HG02852 (cell line): ENCODE results near the gene CLN5.

ENCODE experiments used
- ATAC-seq: cut with Tn5 transposase; IDR thresholded peaks from one replicate; pipeline ENCODE4 v1.9.1; 2021; ENCODE audit warnings: mild to moderate bottlenecking, moderate library complexity; ENCODE audit not compliant: unreplicated experiment

Gene CLN5

GRCh38 chr13:77016888-77017623, 25.2 kb downstream of the CLN5 start:
- ATAC-seq, result no peak

DNA sequence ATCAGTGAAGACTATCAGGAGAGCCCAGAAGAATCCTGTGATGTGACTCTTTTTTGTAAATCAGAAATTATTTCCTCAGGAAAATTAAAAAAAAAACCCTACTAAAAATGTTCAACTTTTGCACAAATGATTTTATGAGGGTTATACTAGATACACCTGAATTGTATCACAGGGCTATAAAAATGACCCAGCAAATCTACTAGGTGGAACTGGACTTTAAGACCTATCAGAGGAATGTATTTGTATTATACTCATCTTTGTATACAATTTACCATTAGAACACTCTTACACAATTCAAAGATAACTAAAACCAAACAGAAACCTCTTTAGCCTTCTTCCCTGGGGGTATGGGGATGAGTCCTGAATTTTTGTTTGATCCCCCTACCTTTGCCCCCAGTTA, 27.9 kb downstream of the CLN5 start:
- ATAC-seq, result no peak

DNA sequence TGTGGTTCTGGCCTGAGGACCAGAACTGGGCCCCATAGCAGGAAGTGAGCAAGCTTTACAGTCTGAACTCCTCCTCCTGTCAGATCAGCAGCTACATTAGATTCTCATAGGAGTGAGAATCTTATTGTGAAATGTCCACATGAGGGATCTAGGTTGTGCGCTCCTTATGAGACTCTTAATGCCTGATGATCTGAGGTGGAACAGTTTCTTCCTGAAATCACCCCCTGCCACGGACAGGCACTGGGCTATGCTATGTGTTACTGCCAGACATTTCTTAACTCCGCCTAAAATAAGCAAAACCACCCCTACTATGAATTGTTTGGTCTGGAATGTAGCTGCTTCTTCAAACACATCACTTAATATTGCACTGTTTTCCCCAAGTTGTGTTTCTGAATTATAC, 30.5 kb downstream of the CLN5 start:
- ATAC-seq, result no peak

DNA sequence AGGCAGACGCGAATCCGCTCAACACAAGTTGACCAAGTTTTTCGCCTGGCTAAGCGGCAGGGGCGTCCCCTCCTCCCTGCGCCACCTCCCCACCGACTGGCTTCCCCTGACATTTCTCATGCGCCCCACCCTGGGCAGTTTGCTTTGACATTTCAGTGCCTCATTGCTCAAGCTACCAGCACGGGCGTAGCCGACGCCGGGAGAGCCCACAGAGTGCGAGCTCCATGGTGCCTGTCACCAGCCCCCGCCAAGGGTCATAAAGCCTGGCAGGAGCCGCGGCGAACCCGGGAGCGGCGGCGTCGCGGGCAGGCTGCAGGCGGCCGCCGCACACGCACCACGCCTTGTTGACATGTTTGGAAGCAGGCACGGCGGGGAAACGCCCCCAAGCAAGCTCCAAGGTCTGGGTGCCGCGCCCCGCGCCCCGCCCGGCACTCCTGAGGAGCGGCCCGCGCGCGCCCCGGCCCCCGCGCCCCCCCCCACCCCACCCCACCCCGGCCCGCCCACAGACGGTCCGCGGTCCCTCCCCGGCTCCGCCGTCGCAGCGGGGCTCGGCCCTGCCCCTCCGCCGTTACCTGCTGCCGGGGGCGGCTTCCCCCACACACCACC, 34.5 kb downstream of the CLN5 start:
- peak; percentile 45 for ATAC-seq

GRCh38 chr13:77026861-77027621, 35.2 kb downstream of the CLN5 start, which contains the start of gene FBXL3:
Gene FBXL3 (minus strand): TSS chr13:77027159. CDS start chr13:77021860, 5,299 bp downstream.
- peak; percentile 65 for ATAC-seq

GRCh38 chr13:77028202-77028601, 36.3 kb downstream of the CLN5 start:
- no peak for ATAC-seq

GRCh38 chr13:77029436-77029835, 37.6 kb downstream of the CLN5 start:
- ATAC-seq, result no peak

DNA sequence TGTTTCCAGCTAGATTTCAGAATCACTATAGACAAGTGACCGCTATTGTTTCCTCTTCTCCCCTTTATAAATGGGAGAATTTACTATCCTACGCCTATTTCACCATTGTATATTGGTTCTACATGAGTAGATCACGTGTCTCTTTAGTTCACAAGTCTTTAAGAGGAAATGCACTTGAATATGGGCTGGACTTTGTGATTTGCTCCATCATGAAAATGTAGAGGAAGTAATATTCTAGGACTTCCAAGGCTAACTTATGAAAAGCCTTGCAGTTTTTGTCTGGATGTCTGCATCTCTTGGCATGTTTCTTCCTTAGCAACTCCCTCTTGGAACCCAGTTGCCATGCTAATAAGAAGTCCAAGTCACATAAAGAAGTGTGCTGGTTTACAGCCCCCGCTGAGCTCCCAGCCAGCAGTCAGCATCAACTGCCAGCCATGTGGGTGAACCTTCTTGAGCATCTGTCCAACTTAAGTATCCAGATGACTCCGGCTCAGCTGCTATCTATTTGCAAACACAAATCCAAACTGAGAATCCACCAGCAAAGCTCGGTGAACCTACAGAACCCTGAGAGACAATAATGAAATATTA, 39.9 kb downstream of the CLN5 start:
- no peak for ATAC-seq

- no peak for ATAC-seq
Measured at GRCh38 chr13:77033717-77034302, 41.9 kb downstream of the CLN5 start.

DNA sequence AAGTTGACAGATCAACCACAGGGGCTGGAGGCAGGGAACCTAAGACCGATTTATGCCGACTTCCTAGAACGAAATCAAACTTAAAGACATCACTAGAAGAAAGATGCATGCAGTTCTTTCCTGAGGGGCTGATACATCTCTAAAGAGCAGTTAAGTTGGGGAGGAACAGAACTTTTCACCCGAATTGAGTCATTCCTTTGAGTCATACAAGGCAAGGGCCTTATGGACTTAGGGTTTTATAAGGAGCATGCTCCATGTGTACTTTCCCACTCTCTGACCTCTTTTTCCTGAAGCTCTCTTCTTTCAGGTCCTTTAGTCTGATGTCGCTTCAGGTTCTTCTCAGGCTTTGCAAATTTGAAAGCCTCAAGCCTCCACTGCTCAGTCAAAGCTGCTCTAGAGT, 43.0 kb downstream of the CLN5 start:
- no peak for ATAC-seq

- ATAC-seq, result no peak
Measured at GRCh38 chr13:77036279-77036678, 44.4 kb downstream of the CLN5 start.

DNA sequence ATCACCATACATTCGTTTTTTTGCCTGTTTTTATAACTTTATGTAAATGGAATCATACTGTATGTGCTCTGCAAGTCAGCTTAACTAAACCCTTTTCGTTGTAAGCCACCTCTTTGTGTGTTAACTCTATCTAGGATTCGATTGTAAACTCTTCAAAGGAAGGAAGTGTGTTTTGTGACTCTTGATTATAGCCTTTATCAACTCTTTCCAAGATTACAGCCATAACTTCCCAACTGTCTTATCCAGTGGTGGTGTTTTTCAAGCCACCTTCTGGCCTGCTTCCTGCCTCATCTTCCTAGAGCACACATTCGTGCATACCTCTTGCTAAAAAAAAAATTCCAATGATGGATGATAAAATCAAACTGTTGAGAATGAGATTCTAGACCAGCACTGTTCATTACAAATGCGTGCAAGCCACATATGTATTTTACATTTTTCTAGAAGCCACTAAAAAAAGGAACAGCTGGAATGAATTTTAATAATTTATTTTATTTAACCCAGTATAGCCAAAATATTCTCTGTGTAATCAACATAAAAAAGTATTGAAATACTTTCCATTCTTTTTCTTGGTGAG, 47.1 kb downstream of the CLN5 start:
- ATAC-seq, result no peak

- no peak for ATAC-seq
Measured at GRCh38 chr13:77040076-77040475, 48.2 kb downstream of the CLN5 start.

GRCh38 chr13:77040835-77041234, 49.0 kb downstream of the CLN5 start:
- ATAC-seq, result no peak

DNA sequence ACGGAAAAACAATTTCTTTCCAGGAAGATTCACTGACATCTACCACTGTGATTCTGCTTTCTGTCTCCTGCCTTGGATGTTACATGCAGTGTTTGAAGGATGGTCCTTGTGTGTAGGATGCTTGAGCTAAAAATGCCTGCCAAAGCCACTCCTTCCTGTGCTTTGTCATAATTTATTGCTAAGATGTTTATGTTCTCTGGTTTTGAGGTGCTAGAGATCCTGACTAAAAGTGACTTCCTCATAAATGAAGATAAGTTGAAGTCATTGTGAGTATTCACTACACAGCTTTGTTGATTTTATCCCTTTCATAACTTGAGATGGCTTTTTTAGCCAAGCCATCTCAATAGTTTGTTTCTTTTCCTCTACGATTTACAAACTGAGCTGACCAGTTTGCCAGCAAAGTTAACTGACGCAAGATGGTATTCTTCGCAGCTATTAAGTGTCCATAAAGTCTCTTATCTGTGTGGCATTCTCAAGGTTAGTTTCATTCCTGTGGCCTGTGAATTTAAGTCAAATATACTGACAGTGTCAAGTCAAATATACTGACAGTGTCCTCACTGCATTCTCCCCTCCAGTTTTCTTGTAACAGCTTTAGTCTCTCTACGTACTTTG, 50.8 kb downstream of the CLN5 start:
- no peak for ATAC-seq

GRCh38 chr13:77047649-77048343, 55.9 kb downstream of the CLN5 start:
- ATAC-seq, result no peak

GRCh38 chr13:77048681-77049080, 56.8 kb downstream of the CLN5 start:
- ATAC-seq, result no peak

DNA sequence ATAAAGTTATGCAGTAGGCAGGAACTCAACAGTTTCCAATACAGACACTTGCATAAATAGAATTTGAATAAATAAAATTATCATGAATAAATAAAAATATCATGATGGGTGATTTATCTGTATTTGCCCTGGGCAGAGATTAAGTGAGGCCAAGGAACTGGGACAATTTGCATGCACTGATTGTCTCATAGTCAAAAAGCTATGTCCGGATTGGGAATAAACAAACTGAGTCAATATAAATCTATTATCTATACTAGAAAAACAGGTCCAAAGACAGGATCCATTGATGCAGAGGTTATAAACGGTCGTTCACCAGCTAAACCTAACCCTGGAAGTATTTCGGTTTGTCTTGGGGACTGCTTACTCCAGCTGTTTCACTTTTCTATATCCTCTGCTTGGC, 61.3 kb downstream of the CLN5 start:
- no peak for ATAC-seq
